Measurements from ENCODE around the gene PRPH.

Gene PRPH

GRCh38 chr12:49334226-49334625 lies 39.3 kb downstream of the PRPH start:
- no peak for DNase-seq

- no peak for DNase-seq
These were observed 39.7 kb downstream of the PRPH start for GRCh38 chr12:49334681-49335080.

GRCh38 chr12:49335118-49335954 lies 40.4 kb downstream of the PRPH start:
- no peak for DNase-seq

GRCh38 chr12:49335955-49336644 lies 41.2 kb downstream of the PRPH start:
- DNase-seq: no peak

GRCh38 chr12:49336645-49337584 lies 42.0 kb downstream of the PRPH start, which contains the start of gene C1QL4:
C1QL4 (minus strand) TSS chr12:49337188; CDS start chr12:49336477, 711 bp downstream.
- no peak for DNase-seq

DNA sequence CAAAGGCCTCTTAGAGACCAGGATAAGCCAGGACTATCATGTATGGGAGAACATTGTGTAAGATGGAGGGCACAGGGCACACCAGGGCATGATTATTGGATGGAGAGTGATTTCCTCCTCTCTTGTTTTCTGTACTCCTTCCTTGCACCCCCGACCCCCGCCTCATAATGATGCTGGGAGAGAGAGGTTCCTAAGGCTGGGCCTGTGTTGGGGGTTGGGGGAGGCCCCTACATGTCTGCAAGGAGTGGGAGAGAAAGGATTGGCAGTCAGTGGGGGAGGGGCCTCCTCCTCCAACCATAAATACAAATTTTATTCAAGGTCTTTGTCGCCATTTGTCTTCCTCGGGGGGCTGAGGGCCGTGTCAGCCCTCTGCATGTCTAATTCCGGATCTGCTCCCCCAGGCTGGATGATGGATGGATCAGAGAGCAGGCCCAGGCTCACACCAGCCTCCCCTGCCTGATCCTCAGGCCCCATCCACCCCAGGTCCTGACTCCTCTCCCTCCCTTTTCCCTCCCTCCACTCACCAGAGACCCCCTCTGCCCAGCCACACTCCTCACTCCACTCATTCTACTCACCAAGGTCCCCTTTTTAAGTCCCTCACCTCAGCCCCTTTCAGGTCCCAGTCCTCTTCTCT lies 44.0 kb downstream of the PRPH start:
- DNase-seq: no peak

GRCh38 chr12:49339464-49339861 lies 44.5 kb downstream of the PRPH start:
- DNase-seq: no peak

DNA sequence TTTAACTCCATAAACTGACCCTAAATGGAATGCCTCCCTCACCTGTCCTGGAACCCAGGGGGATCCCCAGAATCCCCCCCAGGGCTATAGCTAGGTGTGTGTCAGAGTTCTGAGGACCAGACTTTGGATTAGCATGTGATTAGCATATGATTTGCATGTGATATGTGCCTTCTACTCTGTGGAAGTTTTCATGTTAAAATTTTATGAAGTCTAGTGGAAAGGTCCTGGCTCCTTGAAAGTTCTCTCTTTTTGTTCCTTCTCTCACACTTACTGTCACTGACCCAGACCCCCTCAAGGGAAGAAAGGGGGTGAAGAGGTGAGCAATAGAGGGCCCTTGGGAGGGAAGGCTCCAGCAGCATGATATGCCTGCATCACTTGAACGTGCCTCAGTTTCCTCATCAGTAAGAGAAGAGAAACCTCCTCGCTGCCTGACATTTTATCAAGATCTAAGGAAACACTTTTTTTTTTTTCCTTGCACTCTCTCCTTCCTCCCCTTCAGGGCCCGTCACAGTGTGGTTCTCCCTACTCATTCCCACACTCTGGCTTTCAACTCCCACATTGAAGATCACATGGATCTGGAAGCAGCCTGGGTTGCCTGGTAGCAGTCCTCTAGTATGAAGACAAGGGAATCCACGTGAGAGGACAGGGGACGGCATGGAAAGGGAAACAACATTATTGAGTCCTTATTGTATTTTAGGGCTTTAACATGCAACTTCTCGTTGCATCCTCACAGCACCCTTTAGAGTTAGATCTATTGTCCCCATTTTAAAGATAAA lies 45.3 kb downstream of the PRPH start:
- no peak for DNase-seq

DNA sequence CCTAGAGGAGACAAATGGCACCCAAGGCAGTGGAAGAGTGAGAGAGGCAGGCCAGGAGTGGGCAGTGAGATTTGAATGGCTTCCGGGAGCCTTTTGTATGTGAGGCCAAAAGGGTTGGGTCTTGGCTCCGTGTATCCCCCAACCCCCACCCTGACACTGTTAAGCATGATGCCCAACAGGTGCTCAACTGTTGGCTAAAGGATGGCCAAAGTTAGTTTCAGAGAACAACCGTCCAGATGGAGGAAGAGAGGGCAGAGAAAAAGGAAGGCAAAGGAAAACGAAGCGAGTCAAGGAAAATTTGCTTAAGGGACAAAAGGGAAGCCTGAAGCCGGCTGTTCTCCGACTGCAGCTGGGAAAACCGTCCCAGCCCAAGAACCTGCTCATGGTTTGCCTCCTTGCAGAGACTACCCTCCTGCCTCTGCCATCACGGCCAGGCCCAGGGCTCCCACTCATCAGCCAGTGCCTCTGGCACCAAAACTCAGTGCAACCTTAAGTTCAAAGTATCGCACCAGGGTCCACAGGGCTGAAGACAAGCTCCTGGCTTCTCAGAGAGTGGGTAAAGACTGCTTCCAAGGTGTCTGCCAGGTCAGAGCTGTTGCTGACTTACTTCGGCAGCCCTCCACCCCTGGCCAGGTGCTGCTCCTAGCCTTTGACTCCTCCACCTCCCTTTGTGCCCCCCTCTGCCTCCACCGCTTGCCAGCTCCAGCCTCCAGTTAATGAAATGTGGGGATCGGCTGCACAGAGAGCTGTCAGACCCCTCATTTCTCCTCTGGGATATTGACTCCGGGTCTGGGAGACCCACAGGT lies 46.2 kb downstream of the PRPH start:
- no peak for DNase-seq

DNA sequence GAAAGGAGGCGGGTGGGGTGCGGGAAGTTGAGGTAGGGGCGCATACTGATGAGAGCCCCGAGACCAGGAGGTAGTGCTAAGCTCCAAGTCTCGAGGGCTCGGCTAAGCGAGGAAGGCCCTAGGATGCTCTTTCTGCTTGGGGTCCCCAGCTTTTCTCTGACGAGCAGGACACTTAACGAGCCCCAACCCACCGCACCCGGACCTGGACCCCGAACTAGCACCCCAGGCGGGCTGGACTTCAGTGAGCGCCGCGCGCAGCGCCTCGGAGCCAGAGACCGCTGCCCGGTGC lies 46.8 kb downstream of the PRPH start:
- no peak for DNase-seq

- DNase-seq: no peak
These were observed 47.3 kb downstream of the PRPH start for GRCh38 chr12:49342066-49342913.

DNA sequence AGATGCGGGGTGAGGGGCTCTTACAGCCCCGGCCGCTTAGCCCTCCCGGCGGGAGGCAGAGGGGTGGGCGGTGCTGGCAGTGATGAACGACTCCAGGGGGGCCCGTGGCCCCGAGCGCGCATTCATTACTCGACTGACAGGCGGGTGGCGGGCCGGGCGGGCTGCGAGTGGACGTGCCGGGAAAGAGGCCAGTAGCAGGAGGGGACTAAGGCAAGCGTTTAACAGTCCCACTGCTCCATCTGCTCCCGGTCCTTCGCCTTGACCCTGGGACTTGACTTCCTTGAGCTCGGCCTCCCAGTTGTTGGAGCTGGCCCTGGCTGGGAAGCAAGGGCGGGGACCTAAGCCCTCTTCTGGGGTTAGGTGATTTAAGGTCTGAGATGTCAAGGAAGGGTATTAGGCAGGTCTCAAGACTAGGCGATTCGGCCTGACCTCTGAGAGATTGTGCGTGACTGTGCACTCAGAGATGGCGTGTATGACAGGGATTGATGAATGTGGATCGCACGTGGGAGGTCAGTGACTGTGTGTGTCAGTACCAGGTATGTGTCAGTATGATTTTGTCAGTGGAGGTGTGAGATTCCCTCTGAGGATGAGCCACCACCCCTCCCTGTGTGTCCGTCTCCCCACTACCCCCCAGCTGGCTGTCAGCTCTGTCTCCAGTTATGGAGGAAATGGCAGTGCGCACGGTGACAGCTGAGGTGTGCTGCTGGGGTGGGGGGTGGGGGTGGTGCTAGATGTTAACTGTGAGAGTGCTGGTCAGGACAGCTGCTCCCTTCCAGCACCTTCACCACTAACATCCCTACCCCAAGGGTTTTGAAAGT lies 48.2 kb downstream of the PRPH start:
- no peak for DNase-seq

DNA sequence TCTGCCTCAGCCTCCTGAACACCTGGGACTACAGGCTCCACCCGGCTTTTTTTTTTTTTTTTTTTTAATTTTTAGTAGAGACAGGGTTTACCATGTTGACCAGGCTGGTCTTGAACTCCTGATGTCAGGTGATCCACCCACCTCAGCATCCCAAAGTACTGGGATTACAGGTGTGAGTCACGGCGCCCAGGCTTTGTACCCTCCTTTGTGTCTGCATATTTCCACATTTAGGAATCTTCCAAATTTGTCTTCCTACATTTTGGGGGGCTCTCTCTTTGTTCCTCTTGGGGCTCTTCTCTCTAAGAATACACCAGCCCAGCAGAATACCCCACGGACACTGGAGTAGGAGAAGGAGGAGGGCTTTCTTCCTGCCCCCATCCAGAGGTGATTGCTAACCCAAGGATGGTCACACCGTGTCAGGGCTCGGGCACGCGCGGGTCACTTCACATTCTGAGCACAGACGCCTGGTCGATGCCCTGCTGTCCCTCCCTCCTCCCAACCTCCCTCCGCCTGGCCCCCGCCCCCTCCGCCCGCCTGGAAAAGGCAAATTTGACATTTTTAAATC lies 49.6 kb downstream of the PRPH start:
- DNase-seq: no peak

DNA sequence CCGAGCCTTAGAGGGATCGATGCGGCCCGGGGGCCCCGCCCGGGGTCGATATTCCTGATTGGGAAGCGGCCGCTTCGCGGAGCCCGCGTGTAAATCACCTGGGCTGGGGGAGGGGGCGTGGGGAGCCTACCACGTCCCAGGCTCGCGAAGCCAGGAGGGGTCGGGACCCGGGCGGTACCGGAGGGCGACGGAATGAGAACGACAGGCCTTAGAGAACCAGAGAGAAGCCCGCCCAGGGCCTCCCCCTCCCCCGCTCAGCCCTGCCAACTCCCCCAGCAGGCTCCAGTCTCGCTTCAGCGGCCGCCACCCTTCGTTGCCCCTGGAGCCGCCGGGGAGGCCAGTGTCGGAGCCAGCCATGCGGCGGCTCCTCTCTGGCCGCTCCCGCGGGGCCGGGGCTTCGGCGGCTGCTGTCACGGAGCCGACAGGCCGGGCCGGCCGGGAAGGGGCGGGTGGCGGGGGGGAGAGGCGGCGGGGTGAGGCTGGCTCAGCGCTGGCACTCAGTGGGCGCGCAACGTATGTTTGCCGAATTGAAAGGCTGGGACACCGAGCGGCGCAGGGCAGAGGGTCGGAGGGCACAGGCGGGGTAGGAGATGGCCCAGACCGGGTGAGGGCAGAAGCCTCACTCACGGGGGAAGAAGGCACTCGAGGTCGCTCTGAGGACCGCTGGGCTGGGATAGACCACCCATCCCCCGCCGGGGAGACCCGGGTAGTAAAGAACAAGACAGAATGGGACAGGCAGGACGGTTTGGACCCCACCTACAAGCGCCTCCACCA lies 50.3 kb downstream of the PRPH start:
- no peak for DNase-seq

GRCh38 chr12:49345825-49346658 lies 51.1 kb downstream of the PRPH start:
- DNase-seq: no peak

- DNase-seq: no peak
These were observed 51.8 kb downstream of the PRPH start, which contains the start of gene DNAJC22 for GRCh38 chr12:49346659-49347310. DNAJC22 (plus strand) TSS chr12:49346888; CDS start chr12:49348873, 1,985 bp downstream.
